Esophagus muscularis mucosa (tissue), 4 donors: ENCODE measurements around the gene SYNGAP1. TPM values are rescaled to one million over a fixed set of nuclear protein-coding genes. Genes with fewer than 3 reads are reported as not detected.
A peak's percentile ranks its signal among the peaks of the same experiment; 100 is the strongest.

Source experiments
- DNase-seq: peaks from one replicate; pipeline ENCODE4 v3.0.0-alpha.2; 2017; ENCODE audit errors: extremely low spot score
- H3K27ac ChIP-seq, 4 donors: fragments of 200-600 bp; sonication (generic); replicated peaks in 1 of 4; 1 replicate in 3 of 4; 2 replicates in 1 of 4; pipeline ENCODE4 v1.5.1; 2016 to 2019; ENCODE audit warnings: mild to moderate bottlenecking in 1 of 4
- H3K27me3 ChIP-seq, 4 donors: fragments of 200-600 bp; sonication (generic); one replicate each; pipeline versions ENCODE4 v1.5.1 to v1.6.0; 2016 to 2019
- H3K36me3 ChIP-seq, 4 donors: fragments of 200-600 bp; sonication (generic); one replicate each; pipeline ENCODE4 v1.5.1; 2016 to 2019
- H3K4me1 ChIP-seq, 4 donors: fragments of 200-600 bp; sonication (generic); one replicate each; pipeline ENCODE4 v1.5.1; 2016 to 2019
- H3K4me3 ChIP-seq, 4 donors: fragments of 200-600 bp; sonication (generic); 1 replicate in 2 of 4; 2 replicates in 2 of 4; pipeline ENCODE4 v1.5.1; 2016 to 2019; ENCODE audit warnings: mild to moderate bottlenecking in 4 of 4, moderate library complexity in 1 of 4
- H3K9me3 ChIP-seq, 4 donors: fragments of 200-600 bp; sonication (generic); 1 replicate in 3 of 4; 2 replicates in 1 of 4; pipeline ENCODE4 v1.5.1; 2016 to 2019
- CTCF ChIP-seq, 3 experiments: fragments of 200-600 bp in 2 of 3; fragments of 450-650 bp in 1 of 3; sonication (generic) in 2 of 3; IDR thresholded peaks; one replicate each; pipeline ENCODE4 v1.5.1; 2017 to 2019; ENCODE audit warnings: antibody characterized with exemption in 3 of 3, mild to moderate bottlenecking in 2 of 3, moderate library complexity in 1 of 3
- EP300 ChIP-seq: sonication (generic); formaldehyde crosslinking; IDR thresholded peaks from one replicate; pipeline ENCODE4 v1.6.1; 2017; ENCODE audit warnings: antibody characterized with exemption
- POLR2A ChIP-seq: fragments of 450-650 bp; IDR thresholded peaks from one replicate; pipeline ENCODE4 v1.6.1; 2017; ENCODE audit warnings: antibody characterized with exemption, moderate library complexity, mild to moderate bottlenecking, low read depth
- POLR2AphosphoS5 ChIP-seq, 2 donors: sonication (generic); formaldehyde crosslinking; IDR thresholded peaks; one replicate each; pipeline ENCODE4 v1.6.1; 2017; ENCODE audit warnings: antibody characterized with exemption in 2 of 2
- WGBS: methylation state at CpG from one replicate; pipeline ENCODE4 v1.1.5; 2018; 5-methylcytosine and 5-hydroxymethylcytosine counted together
- intact Hi-C: fragments of 100-400 bp; cut with DNase I; formaldehyde crosslinking; loops from one replicate; pipeline ENCODE4 v1.15.1; 2023
- total RNA-seq, 4 donors: library from RNA; depleted of rRNA; stranded (reverse); fragments of >200 nt; gene quantifications; one replicate each; pipeline versions ENCODE4 v1.1.0 to v1.2.1, GENCODE V29; 2016

SYNGAP1 gene
- total RNA-seq, 4 donors from 2014 or later: 8.0 to 17.6 (median 13.2) TPM

- DNase-seq: no peak
- Histone ChIP-seq H3K9me3 (no peaks in the 10 kb centered on the region), H3K27ac (no peak overlapping the region), H3K4me3 (no peak overlapping the region), H3K4me1 (no peaks in the 10 kb centered on the region), H3K27me3 (peaks cover 0 to 37% (median 0%) of the 10 kb centered on the region in 4 donors), H3K36me3 (no peaks in the 10 kb centered on the region)
- WGBS: 83% methylated on average over 7 of the region's 7 CpGs
- intact Hi-C loops: no loop called here
- TF ChIP-seq CTCF (IDR thresholded peaks at IDR 0.05) (no peak), POLR2A (no peak), POLR2AphosphoS5 (IDR thresholded peaks at IDR 0.05) (no peak), EP300 (no peak)
Measured at GRCh38 chr6:33488339-33488738, 68.5 kb downstream of the SYNGAP1 start.

- Histone ChIP-seq H3K4me3 (no peak overlapping the region), H3K4me1 (no peaks in the 10 kb centered on the region), H3K9me3 (no peaks in the 10 kb centered on the region), H3K27ac (no peak overlapping the region), H3K27me3 (peaks cover 0 to 37% (median 0%) of the 10 kb centered on the region in 4 donors), H3K36me3 (no peaks in the 10 kb centered on the region)
- no peak for DNase-seq
- WGBS: 69% methylated on average over 3 of the region's 3 CpGs
- TF ChIP-seq EP300 (no peak), CTCF (IDR thresholded peaks at IDR 0.05) (no peak), POLR2AphosphoS5 (IDR thresholded peaks at IDR 0.05) (no peak), POLR2A (no peak)
- intact Hi-C loops: no loop called here
Measured at GRCh38 chr6:33490198-33490597, 70.3 kb downstream of the SYNGAP1 start.

GRCh38 chr6:33490621-33491020 lies 70.8 kb downstream of the SYNGAP1 start:
- Histone ChIP-seq H3K9me3 (no peaks in the 10 kb centered on the region), H3K27me3 (peaks cover 0 to 37% (median 0%) of the 10 kb centered on the region in 4 donors), H3K36me3 (no peaks in the 10 kb centered on the region), H3K4me1 (no peaks in the 10 kb centered on the region), H3K27ac (no peak overlapping the region), H3K4me3 (no peak overlapping the region)
- intact Hi-C loops: no loop called here
- TF ChIP-seq CTCF (IDR thresholded peaks at IDR 0.05): no peak
- no peak for TF ChIP-seq POLR2A
- no peak for TF ChIP-seq EP300
- no peak for TF ChIP-seq POLR2AphosphoS5 (IDR thresholded peaks at IDR 0.05)
- 86% methylated on average over 6 of the region's 6 CpGs for WGBS
- DNase-seq: no peak

GRCh38 chr6:33492093-33492492 lies 72.2 kb downstream of the SYNGAP1 start:
- 37% methylated on average over 4 of the region's 4 CpGs for WGBS

More at GRCh38 chr6:33492093-33492492, 72.2 kb downstream of the SYNGAP1 start:
- intact Hi-C loops: no loop called here
- TF ChIP-seq CTCF (IDR thresholded peaks at IDR 0.05) (peak in 1 of 3 experiments; percentile 10), POLR2AphosphoS5 (IDR thresholded peaks at IDR 0.05) (no peak)
- DNase-seq: no peak
- H3K36me3 ChIP-seq: no peaks in the 10 kb centered on the region
- H3K4me3 ChIP-seq: no peak overlapping the region
- H3K27ac ChIP-seq: no peak overlapping the region
- H3K9me3 ChIP-seq: no peaks in the 10 kb centered on the region
- peaks cover 0 to 30% (median 0%) of the 10 kb centered on the region in 4 donors for H3K27me3 ChIP-seq
- no peaks in the 10 kb centered on the region for H3K4me1 ChIP-seq
